H1 (cell line): ENCODE data around the gene HNRNPA3. TPM values are rescaled to one million over a fixed set of nuclear protein-coding genes. Genes with fewer than 3 reads are reported as not detected.

ENCODE experiments used
- ATF2 ChIP-seq: IDR thresholded peaks from 2 replicates; pipeline ENCODE4 v1.6.1; 2012; ENCODE audit warnings: low read length, inconsistent platforms
- ATF3 ChIP-seq: IDR thresholded peaks from 2 replicates; pipeline ENCODE4 v1.6.1; 2011; ENCODE audit warnings: low read depth, mild to moderate bottlenecking, low read length; ENCODE audit not compliant: insufficient read depth
- BACH1 ChIP-seq: IDR thresholded peaks from 2 replicates; pipeline ENCODE4 v1.6.1; 2012; ENCODE audit warnings: low read length, improper control_type of control experiment
- BRCA1 ChIP-seq: IDR thresholded peaks from 2 replicates; pipeline ENCODE4 v1.6.1; 2012; ENCODE audit warnings: low read depth, low read length, improper control_type of control experiment
- CHD2 ChIP-seq: IDR thresholded peaks from 2 replicates; pipeline ENCODE4 v1.6.1; 2012; ENCODE audit warnings: low read length, improper control_type of control experiment
- CREB1 ChIP-seq: IDR thresholded peaks from 2 replicates; pipeline ENCODE4 v1.6.1; 2012; ENCODE audit warnings: inconsistent platforms
- HDAC2 ChIP-seq, 2 experiments: fragments of 300-600 bp in 1 of 2; sonication (generic) in 1 of 2; IDR thresholded peaks; 2 replicates each; pipeline ENCODE4 v1.6.1; 2011 to 2012; ENCODE audit warnings: low read depth in 2 of 2, low read length in 2 of 2, mild to moderate bottlenecking in 2 of 2, moderate library complexity in 2 of 2, borderline replicate concordance in 1 of 2, inconsistent platforms in 1 of 2
- KDM5A ChIP-seq: fragments of 200-600 bp; IDR thresholded peaks from 2 replicates; pipeline ENCODE4 v1.7.1; 2012; ENCODE audit warnings: mild to moderate bottlenecking, low read length, inconsistent platforms, mixed read lengths
- MAFK ChIP-seq: IDR thresholded peaks from 2 replicates; pipeline ENCODE4 v1.6.1; 2012; ENCODE audit warnings: low read depth, mild to moderate bottlenecking, improper control_type of control experiment, low read length
- MAX ChIP-seq: IDR thresholded peaks from 2 replicates; pipeline ENCODE4 v1.6.1; 2012; ENCODE audit warnings: inconsistent platforms
- PHF8 ChIP-seq: fragments of 200-600 bp; sonication (generic); conservative IDR thresholded peaks from 2 replicates; pipeline ENCODE4 v1.7.1; 2012; ENCODE audit warnings: low read depth, mild to moderate bottlenecking, inconsistent platforms, low read length, moderate library complexity
- POLR2AphosphoS5 ChIP-seq: IDR thresholded peaks from 2 replicates; pipeline ENCODE4 v1.6.1; 2011; ENCODE audit warnings: low read depth, low read length
- RFX5 ChIP-seq: IDR thresholded peaks from 2 replicates; pipeline ENCODE4 v1.6.1; 2011; ENCODE audit warnings: low read depth, low read length, improper control_type of control experiment, borderline replicate concordance
- SAP30 ChIP-seq: fragments of 300-600 bp; sonication (generic); IDR thresholded peaks from 2 replicates; pipeline ENCODE4 v1.7.1; 2012; ENCODE audit warnings: low read length, moderate library complexity, mild to moderate bottlenecking, inconsistent platforms; ENCODE audit not compliant: insufficient read depth, insufficient replicate concordance
- SP2 ChIP-seq: IDR thresholded peaks from 2 replicates; pipeline ENCODE4 v1.6.1; 2012; ENCODE audit warnings: mild to moderate bottlenecking, low read length, inconsistent platforms
- SRF ChIP-seq: IDR thresholded peaks from 2 replicates; pipeline ENCODE4 v1.6.1; 2011; ENCODE audit warnings: mild to moderate bottlenecking, low read depth, low read length, moderate library complexity
- TAF1 ChIP-seq: IDR thresholded peaks from 2 replicates; pipeline ENCODE4 v1.6.1; 2011; ENCODE audit warnings: mild to moderate bottlenecking, low read depth, low read length
- TAF7 ChIP-seq: optimal IDR thresholded peaks from 2 replicates; pipeline ENCODE3; 2011; ENCODE audit warnings: low read depth, mild to moderate bottlenecking, inconsistent platforms, low read length, moderate library complexity, borderline replicate concordance
- TEAD4 ChIP-seq: IDR thresholded peaks from 2 replicates; pipeline ENCODE4 v1.6.1; 2012; ENCODE audit warnings: low read depth, low read length, inconsistent platforms, mixed read lengths
- USF2 ChIP-seq: IDR thresholded peaks from 2 replicates; pipeline ENCODE4 v1.6.1; 2011; ENCODE audit warnings: low read length, improper control_type of control experiment
- YY1 ChIP-seq: IDR thresholded peaks from 2 replicates; pipeline ENCODE4 v1.6.1; 2011; ENCODE audit warnings: low read depth, mild to moderate bottlenecking, low read length
- polyA plus RNA-seq, 7 experiments: library from polyadenylated mRNA; depleted of rRNA in 3 of 7; stranded (reverse) in 5 of 7; unstranded in 2 of 7; fragments of >200 nt in 5 of 7; fragments of 200-250 nt in 2 of 7; gene quantifications; 1 replicate in 5 of 7; 2 replicates in 1 of 7; 4 replicates in 1 of 7; pipeline versions ENCODE4 v1.2.1 to v1.2.3, GENCODE V29; 2011 to 2013; ENCODE audit warnings: missing spikeins in 2 of 7, mixed read lengths in 2 of 7
- total RNA-seq: library from RNA; stranded (reverse); fragmentation: NEBNext Ultra II Directional; extraction: Animal tissue kit (Norgen Biotek cat#: 25700); gene quantifications from 2 replicates; pipeline ENCODE4 v1.2.1, GENCODE V29; 2021

The HNRNPA3 gene
- total and polyA plus RNA-seq, 2 of the 8 experiments (the other 6 are each of a cell fraction or from before 2014, with no cell fraction given): 66.1 to 408 TPM

- TF ChIP-seq PHF8 (peak; percentile 79), BACH1 (no peak), POLR2AphosphoS5 (peak; percentile 83), TAF7 (peak; percentile 91), CHD2 (0 out of 2 replicates have a peak, but pooled peaks have one; percentile 29), SRF (peak; percentile 55), HDAC2 (IDR thresholded peaks at IDR 0.05; ENCODE audit: borderline replicate concordance in 1 of 2, low read depth in 2 of 2, low read length in 2 of 2) (no peak), KDM5A (0 out of 2 replicates have a peak, but pooled peaks have one; percentile 20), ATF3 (peak; percentile 63; the same call in 1 of the 2 replicates), USF2 (peak; percentile 77), CREB1 (peak; percentile 93), SP2 (no peak), TAF1 (peak; percentile 95), ATF2 (peak; percentile 77), BRCA1 (no peak), MAX (peak; percentile 32; the same call in 1 of the 2 replicates), YY1 (peak; percentile 20; the same call in 1 of the 2 replicates), RFX5 (0 out of 2 replicates have a peak, but pooled peaks have one; percentile 15), TEAD4 (no peak), SAP30 (peak; percentile 30), MAFK (no peak)
These were observed at the start of gene HNRNPA3 (continued) for GRCh38 chr2:177212106-177212890.
